Astrocyte (in vitro differentiated cells and primary cell): ENCODE data around the gene ABHD4. TPM values are rescaled to one million over a fixed set of nuclear protein-coding genes. Genes with fewer than 3 reads are reported as not detected.

ENCODE experiments used
- DNase-seq: peaks from one replicate; pipeline ENCODE4 v3.0.0-alpha.2; 2010; ENCODE audit warnings: low read depth
- FAIRE-seq: peaks from 2 replicates; lab custom pipeline; 2011; peaks lifted over from hg19 to GRCh38; lab: Jason Lieb, UNC
- H2AFZ ChIP-seq: 2 replicates; pipeline ENCODE4 v1.6.0; 2012; ENCODE audit warnings: low read depth, low read length, inconsistent platforms
- H3K27ac ChIP-seq: 2 replicates; pipeline ENCODE4 v1.5.1; 2011; ENCODE audit warnings: low read depth, low read length, inconsistent platforms
- H3K27me3 ChIP-seq: 2 replicates; pipeline ENCODE4 v1.6.0; 2011; ENCODE audit warnings: low read length, inconsistent platforms; ENCODE audit not compliant: insufficient read depth
- H3K36me3 ChIP-seq: 2 replicates; pipeline ENCODE4 v1.5.1; 2011; ENCODE audit warnings: low read length, inconsistent platforms; ENCODE audit not compliant: insufficient read depth
- H3K4me1 ChIP-seq: 2 replicates; pipeline ENCODE4 v1.5.1; 2011; ENCODE audit warnings: low read length, inconsistent platforms; ENCODE audit not compliant: insufficient read depth
- H3K4me2 ChIP-seq: 2 replicates; pipeline ENCODE4 v1.6.0; 2012; ENCODE audit warnings: low read length, inconsistent platforms
- H3K4me3 ChIP-seq: 2 replicates; pipeline ENCODE4 v1.5.1; 2011; ENCODE audit warnings: low read depth, mild to moderate bottlenecking, low read length, inconsistent platforms; ENCODE audit not compliant: insufficient read depth
- H3K79me2 ChIP-seq: 2 replicates; pipeline ENCODE4 v1.6.0; 2012; ENCODE audit warnings: mild to moderate bottlenecking, low read length, inconsistent platforms; ENCODE audit not compliant: insufficient read depth
- H3K9ac ChIP-seq: 2 replicates; pipeline ENCODE4 v1.6.0; 2012; ENCODE audit warnings: mild to moderate bottlenecking, low read length, inconsistent platforms
- H3K9me3 ChIP-seq: 2 replicates; pipeline ENCODE4 v1.5.1; 2012; ENCODE audit warnings: low read depth, mild to moderate bottlenecking, low read length, inconsistent platforms; ENCODE audit not compliant: insufficient read depth
- H4K20me1 ChIP-seq: 2 replicates; pipeline ENCODE4 v1.6.0; 2012; ENCODE audit warnings: low read length, inconsistent platforms; ENCODE audit not compliant: insufficient read depth
- H3K27ac Mint-ChIP-seq: one replicate; pipeline ENCODE4 v1.8.0; 2021; ENCODE audit warnings: mild to moderate bottlenecking, mixed read lengths; ENCODE audit not compliant: unreplicated experiment
- H3K27me3 Mint-ChIP-seq: one replicate; pipeline ENCODE4 v1.8.0; 2021; ENCODE audit warnings: low read depth, mixed read lengths; ENCODE audit not compliant: unreplicated experiment
- H3K36me3 Mint-ChIP-seq: one replicate; pipeline ENCODE4 v1.8.0; 2021; ENCODE audit warnings: low read depth, mixed read lengths; ENCODE audit not compliant: unreplicated experiment
- H3K4me1 Mint-ChIP-seq: one replicate; pipeline ENCODE4 v1.8.0; 2021; ENCODE audit warnings: low read depth, mixed read lengths; ENCODE audit not compliant: unreplicated experiment
- H3K4me3 Mint-ChIP-seq: one replicate; pipeline ENCODE4 v1.8.0; 2021; ENCODE audit warnings: mild to moderate bottlenecking, moderate library complexity, mixed read lengths; ENCODE audit not compliant: unreplicated experiment
- H3K9me3 Mint-ChIP-seq: one replicate; pipeline ENCODE4 v1.8.0; 2021; ENCODE audit warnings: mild to moderate bottlenecking, mixed read lengths; ENCODE audit not compliant: unreplicated experiment
- EZH2 ChIP-seq: IDR thresholded peaks from 2 replicates; pipeline ENCODE4 v1.6.1; 2012; ENCODE audit warnings: mild to moderate bottlenecking, low read length, inconsistent platforms; ENCODE audit not compliant: insufficient read depth
- total RNA-seq: library from RNA; stranded (reverse); gene quantifications from 2 replicates; pipeline ENCODE4 v1.2.1, GENCODE V29; 2021
- TF ChIP-seq, protein P1 (sequence below): IDR thresholded peaks from 2 replicates; pipeline ENCODE4 v1.5.1; 2011; ENCODE audit warnings: low read depth, mild to moderate bottlenecking, inconsistent platforms, low read length, moderate library complexity; ENCODE audit not compliant: insufficient read depth

The ABHD4 gene
- total RNA-seq, 1 donor from 2014 or later: 52.4 TPM

DNA sequence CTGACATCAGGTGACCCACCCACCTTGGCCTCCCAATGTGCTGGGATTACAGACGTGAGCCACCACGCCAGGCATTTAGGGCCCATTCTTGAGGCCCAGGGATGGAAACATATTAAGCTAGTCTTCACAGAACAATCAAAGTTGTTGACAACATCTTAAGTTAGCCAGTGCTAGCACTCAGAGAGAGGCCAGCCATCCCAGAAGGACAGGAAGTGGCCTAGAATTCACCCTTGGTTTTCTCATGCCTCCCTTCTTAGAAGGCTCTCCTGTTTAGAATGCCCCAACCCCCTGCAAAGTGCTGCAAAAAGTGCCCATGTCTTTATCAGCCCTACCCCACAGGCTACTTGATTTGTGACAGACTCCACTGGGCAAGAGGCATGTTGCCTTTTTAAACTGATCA, 58.1 kb downstream of the ABHD4 start:
- H3K4me3 ChIP-seq: no peak overlapping the region
- no peaks in the 10 kb centered on the region for H3K36me3 ChIP-seq
- no peaks in the 10 kb centered on the region for H3K27me3 ChIP-seq
- H3K9me3 ChIP-seq: no peaks in the 10 kb centered on the region
- H3K4me2 ChIP-seq: no peak overlapping the region
- DNase-seq (no peak), FAIRE-seq (no peak)
- Mint-ChIP-seq H3K9me3 (no peaks in the 10 kb centered on the region), H3K27me3 (no peaks in the 10 kb centered on the region), H3K4me1 (peaks cover 23% of the 10 kb centered on the region), H3K4me3 (no peak overlapping the region), H3K27ac (peak overlapping the region; percentile 41), H3K36me3 (no peaks in the 10 kb centered on the region)
- no peaks in the 10 kb centered on the region for H3K79me2 ChIP-seq
- no peak overlapping the region for H3K27ac ChIP-seq
- H3K9ac ChIP-seq: no peak overlapping the region
- no peaks in the 10 kb centered on the region for H4K20me1 ChIP-seq
- TF ChIP-seq, protein P1, sequence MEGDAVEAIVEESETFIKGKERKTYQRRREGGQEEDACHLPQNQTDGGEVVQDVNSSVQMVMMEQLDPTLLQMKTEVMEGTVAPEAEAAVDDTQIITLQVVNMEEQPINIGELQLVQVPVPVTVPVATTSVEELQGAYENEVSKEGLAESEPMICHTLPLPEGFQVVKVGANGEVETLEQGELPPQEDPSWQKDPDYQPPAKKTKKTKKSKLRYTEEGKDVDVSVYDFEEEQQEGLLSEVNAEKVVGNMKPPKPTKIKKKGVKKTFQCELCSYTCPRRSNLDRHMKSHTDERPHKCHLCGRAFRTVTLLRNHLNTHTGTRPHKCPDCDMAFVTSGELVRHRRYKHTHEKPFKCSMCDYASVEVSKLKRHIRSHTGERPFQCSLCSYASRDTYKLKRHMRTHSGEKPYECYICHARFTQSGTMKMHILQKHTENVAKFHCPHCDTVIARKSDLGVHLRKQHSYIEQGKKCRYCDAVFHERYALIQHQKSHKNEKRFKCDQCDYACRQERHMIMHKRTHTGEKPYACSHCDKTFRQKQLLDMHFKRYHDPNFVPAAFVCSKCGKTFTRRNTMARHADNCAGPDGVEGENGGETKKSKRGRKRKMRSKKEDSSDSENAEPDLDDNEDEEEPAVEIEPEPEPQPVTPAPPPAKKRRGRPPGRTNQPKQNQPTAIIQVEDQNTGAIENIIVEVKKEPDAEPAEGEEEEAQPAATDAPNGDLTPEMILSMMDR: no peak
- TF ChIP-seq EZH2: no peak
- H3K4me1 ChIP-seq: peaks cover 16% of the 10 kb centered on the region
- no peak overlapping the region for H2AFZ ChIP-seq

DNA sequence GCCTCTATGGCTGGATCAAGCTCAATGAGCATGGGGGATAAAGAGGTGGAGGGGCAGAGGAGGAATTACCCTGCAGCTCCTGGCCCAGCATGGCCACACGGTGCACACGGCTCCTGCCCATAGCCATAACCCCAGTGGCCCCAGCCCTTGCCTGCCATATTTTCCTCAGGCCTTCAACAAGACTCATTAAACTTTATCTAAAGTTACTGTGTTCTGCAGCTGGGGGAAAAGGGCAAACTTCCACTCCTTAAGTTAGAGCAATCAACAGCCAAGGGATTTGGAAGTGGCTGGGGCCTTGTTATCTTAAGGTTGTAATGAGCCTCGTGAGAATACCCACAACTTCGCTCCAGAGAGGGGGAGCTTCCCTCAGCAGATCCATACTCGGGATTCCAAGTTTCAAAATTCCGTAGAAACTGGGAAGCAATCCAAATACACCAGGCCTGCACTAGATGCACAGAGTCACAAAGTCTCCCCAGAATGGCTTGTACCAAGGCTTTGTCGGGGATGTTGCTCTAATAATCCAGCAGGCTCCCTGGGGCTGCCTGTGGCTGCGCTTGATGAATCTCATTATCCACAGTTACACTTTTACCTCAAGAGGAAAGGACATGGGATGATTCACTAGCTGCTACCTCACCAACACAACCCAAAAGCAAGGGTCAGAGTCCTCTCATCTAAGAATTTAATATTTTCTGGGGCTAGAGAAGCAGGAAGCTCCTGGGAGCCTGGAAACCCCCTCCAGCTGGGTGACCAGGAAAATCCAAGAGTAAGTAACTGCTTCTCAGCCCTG, 59.0 kb downstream of the ABHD4 start:
- no peaks in the 10 kb centered on the region for H3K36me3 ChIP-seq
- no peaks in the 10 kb centered on the region for H3K9me3 ChIP-seq
- no peaks in the 10 kb centered on the region for H3K27me3 ChIP-seq
- peaks cover 23% of the 10 kb centered on the region for H3K4me1 Mint-ChIP-seq
- no peak overlapping the region for H3K4me3 ChIP-seq
- H3K27ac Mint-ChIP-seq: peak overlapping the region; percentile 18
- H3K4me3 Mint-ChIP-seq: no peak overlapping the region
- H3K27me3 Mint-ChIP-seq: no peaks in the 10 kb centered on the region
- TF ChIP-seq EZH2: no peak
- TF ChIP-seq, protein P1: no peak
- DNase-seq (peak; percentile 56), FAIRE-seq (no peak)
- H3K27ac ChIP-seq: peak overlapping the region; percentile 46
- no peaks in the 10 kb centered on the region for H3K9me3 Mint-ChIP-seq
- H3K4me1 ChIP-seq: peaks cover 16% of the 10 kb centered on the region
- H3K36me3 Mint-ChIP-seq: no peaks in the 10 kb centered on the region
- H3K9ac ChIP-seq: peak overlapping the region; percentile 30
- no peaks in the 10 kb centered on the region for H4K20me1 ChIP-seq
- H3K4me2 ChIP-seq: peak overlapping the region; percentile 37
- no peaks in the 10 kb centered on the region for H3K79me2 ChIP-seq
- H2AFZ ChIP-seq: peak overlapping the region; percentile 39

DNA sequence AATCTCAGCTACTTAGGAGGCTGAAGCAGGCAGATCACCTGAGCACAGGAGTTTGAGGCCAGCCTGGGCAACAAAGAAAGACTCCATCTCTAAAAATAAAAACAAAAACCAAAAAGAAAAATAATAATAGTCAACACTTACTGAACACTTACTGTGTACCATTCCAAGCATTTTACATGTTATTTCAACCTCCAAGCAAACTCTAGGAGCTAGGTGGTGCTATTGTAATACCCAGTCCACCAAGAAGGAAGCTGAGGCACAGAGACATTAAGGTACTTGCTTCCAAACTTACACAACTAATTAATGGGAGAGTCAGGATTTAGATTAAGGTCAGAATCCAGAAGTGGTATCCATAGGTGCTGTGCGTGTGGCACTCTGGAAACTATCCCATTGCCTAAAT, 59.8 kb downstream of the ABHD4 start:
- FAIRE-seq (no peak), DNase-seq (peak; percentile 48)
- no peak overlapping the region for H2AFZ ChIP-seq
- Mint-ChIP-seq H3K27me3 (no peaks in the 10 kb centered on the region), H3K36me3 (no peaks in the 10 kb centered on the region), H3K4me1 (peaks cover 23% of the 10 kb centered on the region), H3K9me3 (no peaks in the 10 kb centered on the region), H3K4me3 (no peak overlapping the region), H3K27ac (peak overlapping the region; percentile 18)
- TF ChIP-seq EZH2: no peak
- TF ChIP-seq, protein P1: peak; percentile 32
- peak overlapping the region; percentile 30 for H3K9ac ChIP-seq
- peaks cover 16% of the 10 kb centered on the region for H3K4me1 ChIP-seq
- no peaks in the 10 kb centered on the region for H3K9me3 ChIP-seq
- H3K4me2 ChIP-seq: no peak overlapping the region
- no peak overlapping the region for H3K4me3 ChIP-seq
- no peaks in the 10 kb centered on the region for H4K20me1 ChIP-seq
- no peaks in the 10 kb centered on the region for H3K36me3 ChIP-seq
- H3K27ac ChIP-seq: peak overlapping the region; percentile 46
- no peaks in the 10 kb centered on the region for H3K27me3 ChIP-seq
- no peaks in the 10 kb centered on the region for H3K79me2 ChIP-seq
